WTC11 (cell line): Measurements from ENCODE around the gene PAPPA2. TPM values are rescaled to one million over a fixed set of nuclear protein-coding genes. Genes with fewer than 3 reads are reported as not detected.
"Not testable (repeated sequence)": the region's sequence is repeated elsewhere in the genome, so short reads cannot be mapped to it uniquely, and the experiment has no call there.

Experiments
- ATAC-seq: fragments of 200-7000 bp; cut with Tn5 transposase; 2 replicates; pipeline ENCODE4 v1.10.0; 2021; ENCODE audit warnings: mild to moderate bottlenecking, moderate library complexity
- CTCF ChIA-PET: fragments of 300-600 bp; sonication (Branson Sonifier 250); formaldehyde crosslinking; loops from one replicate; lab custom pipeline; 2021; ENCODE audit warnings: antibody characterized with exemption; lab: Charles Lee
- POLR2A ChIA-PET: fragments of 350-600 bp; sonication (Branson Sonifier 250); formaldehyde crosslinking; loops from one replicate; lab custom pipeline; 2021; ENCODE audit warnings: antibody characterized with exemption; lab: Charles Lee
- DNase-seq: peaks from one replicate; pipeline ENCODE4 v3.0.0; 2021; ENCODE audit warnings: low spot score
- H3K27ac Mint-ChIP-seq: 2 replicates; pipeline ENCODE4 v1.8.0; 2021; ENCODE audit warnings: mixed read lengths
- H3K27me3 Mint-ChIP-seq: 2 replicates; pipeline ENCODE4 v1.8.0; 2021; ENCODE audit warnings: low read depth, mild to moderate bottlenecking, moderate library complexity, mixed read lengths
- H3K36me3 Mint-ChIP-seq: 2 replicates; pipeline ENCODE4 v1.8.0; 2021; ENCODE audit warnings: mixed read lengths
- H3K4me1 Mint-ChIP-seq: 2 replicates; pipeline ENCODE4 v1.8.0; 2022; ENCODE audit warnings: mixed read lengths
- H3K4me3 Mint-ChIP-seq: 2 replicates; pipeline ENCODE4 v1.8.0; 2021; ENCODE audit warnings: mild to moderate bottlenecking, moderate library complexity, mixed read lengths
- H3K9me3 Mint-ChIP-seq: 2 replicates; pipeline ENCODE4 v1.8.0; 2021; ENCODE audit warnings: mixed read lengths
- CREB1 ChIP-seq: sonication (generic); formaldehyde crosslinking; IDR thresholded peaks from 2 replicates; pipeline ENCODE4 v1.8.0; 2023; ENCODE audit warnings: mild to moderate bottlenecking, missing genetic modification reagents
- FOXJ3 ChIP-seq: sonication (generic); formaldehyde crosslinking; IDR thresholded peaks from 2 replicates; pipeline ENCODE4 v1.9.0; 2021; ENCODE audit warnings: missing genetic modification reagents, mild to moderate bottlenecking, borderline replicate concordance
- FOXP4 ChIP-seq: sonication (generic); formaldehyde crosslinking; IDR thresholded peaks from 2 replicates; pipeline ENCODE4 v1.8.0; 2022; ENCODE audit warnings: mild to moderate bottlenecking, missing genetic modification reagents
- GABPB1 ChIP-seq: sonication (generic); formaldehyde crosslinking; IDR thresholded peaks from 2 replicates; pipeline ENCODE4 v1.8.1; 2023; ENCODE audit warnings: mild to moderate bottlenecking, missing genetic modification reagents
- HMGXB4 ChIP-seq: sonication (generic); formaldehyde crosslinking; IDR thresholded peaks from 2 replicates; pipeline ENCODE4 v1.8.1; 2023; ENCODE audit warnings: mild to moderate bottlenecking, moderate library complexity, missing genetic modification reagents
- JAZF1 ChIP-seq: fragments of 250-450 bp; sonication (Bioruptor Pico); IDR thresholded peaks from 2 replicates; pipeline ENCODE4 v1.9.0; 2021; ENCODE audit warnings: moderate library complexity, mild to moderate bottlenecking, inconsistent platforms
- KAT7 ChIP-seq: sonication (generic); formaldehyde crosslinking; IDR thresholded peaks from 2 replicates; pipeline ENCODE4 v1.8.1; 2023; ENCODE audit warnings: missing genetic modification reagents, mild to moderate bottlenecking, borderline replicate concordance
- MYBL2 ChIP-seq: sonication (generic); formaldehyde crosslinking; IDR thresholded peaks from 2 replicates; pipeline ENCODE4 v1.8.1; 2023; ENCODE audit warnings: mild to moderate bottlenecking, moderate library complexity, missing genetic modification reagents
- NFATC4 ChIP-seq: fragments of 250-450 bp; sonication (Bioruptor Pico); IDR thresholded peaks from 2 replicates; pipeline ENCODE4 v1.9.0; 2021; ENCODE audit warnings: mild to moderate bottlenecking
- NFE2L1 ChIP-seq: sonication (generic); formaldehyde crosslinking; IDR thresholded peaks from 2 replicates; pipeline ENCODE4 v1.8.1; 2023; ENCODE audit warnings: missing genetic modification reagents
- NR1H2 ChIP-seq: sonication (generic); formaldehyde crosslinking; IDR thresholded peaks from 2 replicates; pipeline ENCODE4 v1.9.0; 2021; ENCODE audit warnings: mild to moderate bottlenecking, moderate library complexity, missing genetic modification reagents
- NR2C2 ChIP-seq: sonication (generic); formaldehyde crosslinking; IDR thresholded peaks from 2 replicates; pipeline ENCODE4 v1.8.0; 2022; ENCODE audit warnings: mild to moderate bottlenecking, missing genetic modification reagents
- SMAD4 ChIP-seq: sonication (generic); formaldehyde crosslinking; IDR thresholded peaks from 2 replicates; pipeline ENCODE4 v1.8.0; 2022; ENCODE audit warnings: mild to moderate bottlenecking, missing genetic modification reagents
- USF2 ChIP-seq: sonication (generic); formaldehyde crosslinking; IDR thresholded peaks from 2 replicates; pipeline ENCODE4 v1.8.1; 2023; ENCODE audit warnings: mild to moderate bottlenecking, missing genetic modification reagents, moderate library complexity
- ZNF416 ChIP-seq: fragments of 250-450 bp; sonication (Bioruptor Pico); IDR thresholded peaks from 2 replicates; pipeline ENCODE4 v1.9.0; 2021; ENCODE audit warnings: mild to moderate bottlenecking, inconsistent platforms
- total RNA-seq: library from RNA; stranded (reverse); gene quantifications from 3 replicates; pipeline ENCODE4 v1.2.3, GENCODE V29; 2021
- TF ChIP-seq, protein P1 (sequence below): sonication (generic); formaldehyde crosslinking; IDR thresholded peaks from 2 replicates; pipeline ENCODE4 v1.8.0; 2023; ENCODE audit warnings: missing genetic modification reagents
- TF ChIP-seq, protein P2 (sequence below): fragments of 250-450 bp; sonication (Bioruptor Pico); IDR thresholded peaks from 2 replicates; pipeline ENCODE4 v1.9.0; 2021; ENCODE audit warnings: mild to moderate bottlenecking
- TF ChIP-seq, protein P3 (sequence below): sonication (generic); formaldehyde crosslinking; IDR thresholded peaks from 2 replicates; pipeline ENCODE4 v1.8.0; 2022; ENCODE audit warnings: mild to moderate bottlenecking, missing genetic modification reagents
- TF ChIP-seq, protein P4 (sequence below): sonication (generic); formaldehyde crosslinking; IDR thresholded peaks from 2 replicates; pipeline ENCODE4 v1.8.0; 2022; ENCODE audit warnings: missing genetic modification reagents
- TF ChIP-seq, protein P5 (sequence below): sonication (generic); formaldehyde crosslinking; conservative IDR thresholded peaks from 2 replicates; pipeline ENCODE4 v1.8.1; 2022; ENCODE audit warnings: mild to moderate bottlenecking, missing genetic modification reagents

Gene PAPPA2
- total RNA-seq, 1 experiment from 2014 or later = 0.74 TPM

GRCh38 chr1:176628775-176629174 lies 165.8 kb downstream of the PAPPA2 start:
- ChIA-PET CTCF (no interaction called here), POLR2A (no interaction called here)
- no peaks in the 10 kb centered on the region for H3K36me3 Mint-ChIP-seq
- no peak overlapping the region for H3K27ac Mint-ChIP-seq
- no peak for ATAC-seq
- no peaks in the 10 kb centered on the region for H3K9me3 Mint-ChIP-seq
- no peaks in the 10 kb centered on the region for H3K27me3 Mint-ChIP-seq
- H3K4me1 Mint-ChIP-seq = no peaks in the 10 kb centered on the region
- H3K4me3 Mint-ChIP-seq = no peak overlapping the region
- no peak for DNase-seq
- TF ChIP-seq NR1H2 (CRISPR knock-in tag) = no peak
- TF ChIP-seq, protein P1, sequence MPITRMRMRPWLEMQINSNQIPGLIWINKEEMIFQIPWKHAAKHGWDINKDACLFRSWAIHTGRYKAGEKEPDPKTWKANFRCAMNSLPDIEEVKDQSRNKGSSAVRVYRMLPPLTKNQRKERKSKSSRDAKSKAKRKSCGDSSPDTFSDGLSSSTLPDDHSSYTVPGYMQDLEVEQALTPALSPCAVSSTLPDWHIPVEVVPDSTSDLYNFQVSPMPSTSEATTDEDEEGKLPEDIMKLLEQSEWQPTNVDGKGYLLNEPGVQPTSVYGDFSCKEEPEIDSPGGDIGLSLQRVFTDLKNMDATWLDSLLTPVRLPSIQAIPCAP (CRISPR knock-in tag) = no peak
- TF ChIP-seq USF2 (CRISPR knock-in tag) = no peak
- no peak for TF ChIP-seq MYBL2
- TF ChIP-seq NFE2L1 (CRISPR knock-in tag) = no peak
- TF ChIP-seq, protein P2, sequence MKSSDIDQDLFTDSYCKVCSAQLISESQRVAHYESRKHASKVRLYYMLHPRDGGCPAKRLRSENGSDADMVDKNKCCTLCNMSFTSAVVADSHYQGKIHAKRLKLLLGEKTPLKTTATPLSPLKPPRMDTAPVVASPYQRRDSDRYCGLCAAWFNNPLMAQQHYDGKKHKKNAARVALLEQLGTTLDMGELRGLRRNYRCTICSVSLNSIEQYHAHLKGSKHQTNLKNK (CRISPR knock-in tag) = no peak
- TF ChIP-seq, protein P3, sequence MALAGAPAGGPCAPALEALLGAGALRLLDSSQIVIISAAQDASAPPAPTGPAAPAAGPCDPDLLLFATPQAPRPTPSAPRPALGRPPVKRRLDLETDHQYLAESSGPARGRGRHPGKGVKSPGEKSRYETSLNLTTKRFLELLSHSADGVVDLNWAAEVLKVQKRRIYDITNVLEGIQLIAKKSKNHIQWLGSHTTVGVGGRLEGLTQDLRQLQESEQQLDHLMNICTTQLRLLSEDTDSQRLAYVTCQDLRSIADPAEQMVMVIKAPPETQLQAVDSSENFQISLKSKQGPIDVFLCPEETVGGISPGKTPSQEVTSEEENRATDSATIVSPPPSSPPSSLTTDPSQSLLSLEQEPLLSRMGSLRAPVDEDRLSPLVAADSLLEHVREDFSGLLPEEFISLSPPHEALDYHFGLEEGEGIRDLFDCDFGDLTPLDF = no peak
- TF ChIP-seq HMGXB4 (CRISPR knock-in tag) = no peak
- no peak for TF ChIP-seq CREB1
- TF ChIP-seq, protein P4, sequence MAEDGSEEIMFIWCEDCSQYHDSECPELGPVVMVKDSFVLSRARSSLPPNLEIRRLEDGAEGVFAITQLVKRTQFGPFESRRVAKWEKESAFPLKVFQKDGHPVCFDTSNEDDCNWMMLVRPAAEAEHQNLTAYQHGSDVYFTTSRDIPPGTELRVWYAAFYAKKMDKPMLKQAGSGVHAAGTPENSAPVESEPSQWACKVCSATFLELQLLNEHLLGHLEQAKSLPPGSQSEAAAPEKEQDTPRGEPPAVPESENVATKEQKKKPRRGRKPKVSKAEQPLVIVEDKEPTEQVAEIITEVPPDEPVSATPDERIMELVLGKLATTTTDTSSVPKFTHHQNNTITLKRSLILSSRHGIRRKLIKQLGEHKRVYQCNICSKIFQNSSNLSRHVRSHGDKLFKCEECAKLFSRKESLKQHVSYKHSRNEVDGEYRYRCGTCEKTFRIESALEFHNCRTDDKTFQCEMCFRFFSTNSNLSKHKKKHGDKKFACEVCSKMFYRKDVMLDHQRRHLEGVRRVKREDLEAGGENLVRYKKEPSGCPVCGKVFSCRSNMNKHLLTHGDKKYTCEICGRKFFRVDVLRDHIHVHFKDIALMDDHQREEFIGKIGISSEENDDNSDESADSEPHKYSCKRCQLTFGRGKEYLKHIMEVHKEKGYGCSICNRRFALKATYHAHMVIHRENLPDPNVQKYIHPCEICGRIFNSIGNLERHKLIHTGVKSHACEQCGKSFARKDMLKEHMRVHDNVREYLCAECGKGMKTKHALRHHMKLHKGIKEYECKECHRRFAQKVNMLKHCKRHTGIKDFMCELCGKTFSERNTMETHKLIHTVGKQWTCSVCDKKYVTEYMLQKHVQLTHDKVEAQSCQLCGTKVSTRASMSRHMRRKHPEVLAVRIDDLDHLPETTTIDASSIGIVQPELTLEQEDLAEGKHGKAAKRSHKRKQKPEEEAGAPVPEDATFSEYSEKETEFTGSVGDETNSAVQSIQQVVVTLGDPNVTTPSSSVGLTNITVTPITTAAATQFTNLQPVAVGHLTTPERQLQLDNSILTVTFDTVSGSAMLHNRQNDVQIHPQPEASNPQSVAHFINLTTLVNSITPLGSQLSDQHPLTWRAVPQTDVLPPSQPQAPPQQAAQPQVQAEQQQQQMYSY (CRISPR knock-in tag) = no peak
- no peak for TF ChIP-seq SMAD4 (CRISPR knock-in tag)
- TF ChIP-seq FOXP4 (CRISPR knock-in tag) = no peak
- TF ChIP-seq JAZF1 (CRISPR knock-in tag) = no peak
- TF ChIP-seq GABPB1 (CRISPR knock-in tag) = no peak
- TF ChIP-seq KAT7 (CRISPR knock-in tag) = no peak
- TF ChIP-seq FOXJ3 = no peak
- no peak for TF ChIP-seq NFATC4 (CRISPR knock-in tag)
- TF ChIP-seq ZNF416 = no peak
- TF ChIP-seq, protein P5, sequence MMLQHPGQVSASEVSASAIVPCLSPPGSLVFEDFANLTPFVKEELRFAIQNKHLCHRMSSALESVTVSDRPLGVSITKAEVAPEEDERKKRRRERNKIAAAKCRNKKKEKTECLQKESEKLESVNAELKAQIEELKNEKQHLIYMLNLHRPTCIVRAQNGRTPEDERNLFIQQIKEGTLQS (CRISPR knock-in tag) = no peak
- no peak for TF ChIP-seq NR2C2 (CRISPR knock-in tag)

DNA sequence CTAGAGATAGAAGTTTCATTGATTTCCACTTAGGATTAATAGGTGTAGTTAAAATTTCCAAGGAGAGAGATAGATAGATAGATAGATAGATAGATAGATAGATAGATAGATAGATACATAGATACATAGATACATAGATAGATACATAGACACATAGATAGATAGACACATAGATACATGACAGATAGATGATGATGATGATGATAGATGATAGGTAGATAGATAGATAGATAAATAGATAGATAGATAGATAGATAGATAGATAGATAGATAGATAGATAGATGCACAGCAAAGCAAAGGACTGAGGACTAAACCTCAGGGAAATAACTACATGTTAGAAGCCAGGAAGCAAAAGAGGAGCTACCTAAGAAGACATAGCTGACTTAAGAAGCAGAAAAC lies 171.8 kb downstream of the PAPPA2 start:
- H3K9me3 Mint-ChIP-seq = not testable (repeated sequence)

More for the DNA sequence above, 171.8 kb downstream of the PAPPA2 start:
- H3K4me3 Mint-ChIP-seq, CTCF ChIA-PET, DNase-seq, ATAC-seq, H3K36me3 Mint-ChIP-seq, H3K27me3 Mint-ChIP-seq, H3K27ac Mint-ChIP-seq, POLR2A ChIA-PET: not testable (repeated sequence)
- peaks cover 12% of the 10 kb centered on the region for H3K4me1 Mint-ChIP-seq
